Pulmonary artery endothelial cell (primary cell): ENCODE measurements around the gene DMRTB1. TPM values are rescaled to one million over a fixed set of nuclear protein-coding genes. Genes with fewer than 3 reads are reported as not detected.
A peak's percentile ranks its signal among the peaks of the same experiment; 100 is the strongest.

ENCODE experiments used
- DNase-seq: peaks from one replicate; pipeline ENCODE4 v3.0.0-alpha.2; 2011; ENCODE audit warnings: low read depth, low spot score
- total RNA-seq: library from RNA; depleted of rRNA; stranded (reverse); fragments of >200 nt; gene quantifications from 2 replicates; pipeline ENCODE4 v1.2.3, GENCODE V29; 2014

Gene DMRTB1
- total RNA-seq, 1 donor from 2014 or later = not detected

- DNase-seq = no peak
Measured at GRCh38 chr1:53462769-53463501, 3.7 kb downstream of the DMRTB1 start.

- no peak for DNase-seq
Measured at GRCh38 chr1:53463961-53464899, 5.0 kb downstream of the DMRTB1 start.

DNA sequence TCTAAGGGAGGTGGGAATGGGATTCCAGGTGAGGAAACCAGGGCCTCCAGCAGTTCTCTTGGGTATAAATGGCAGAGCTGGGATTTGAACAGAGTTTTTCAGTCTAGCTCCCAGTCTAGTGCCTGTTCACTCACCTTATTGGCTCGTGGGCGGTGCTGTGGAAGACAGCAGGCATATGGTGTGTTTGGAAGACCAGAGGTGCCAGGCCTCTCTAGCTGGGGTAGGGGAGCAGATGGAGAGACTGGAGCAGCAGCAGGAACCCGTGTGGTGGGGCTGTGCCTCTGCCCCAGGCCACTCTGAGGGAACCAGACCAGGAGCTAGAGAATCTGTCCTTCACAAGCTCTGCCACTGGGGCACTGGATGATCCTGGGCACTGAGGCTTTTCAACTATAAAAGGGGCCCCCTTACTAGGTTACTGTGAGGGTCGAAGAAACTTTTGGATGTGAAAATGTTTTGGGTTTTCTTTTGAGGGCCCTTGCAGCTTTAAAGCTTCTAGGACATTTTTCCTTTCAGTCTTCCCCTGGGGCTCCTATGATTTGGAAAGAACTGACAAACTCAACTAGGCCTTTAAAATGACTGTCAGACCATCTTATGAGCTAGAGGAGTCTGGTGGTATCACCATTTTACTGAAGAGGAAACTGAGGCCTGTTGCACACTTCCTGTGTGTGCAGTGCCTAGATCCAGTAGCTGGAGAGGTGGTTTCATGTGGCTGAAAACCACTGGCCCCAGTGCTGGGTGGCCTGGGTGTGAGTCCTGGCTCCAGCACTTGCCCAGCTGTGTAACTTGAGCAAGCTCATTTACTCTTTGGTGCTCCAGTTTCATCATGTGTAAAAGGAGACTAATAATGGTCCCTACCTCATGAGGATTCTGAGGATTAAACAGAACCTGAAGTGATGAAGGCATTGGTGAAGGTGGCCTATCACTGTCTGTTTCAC, 6.1 kb downstream of the DMRTB1 start:
- no peak for DNase-seq

GRCh38 chr1:53467391-53467790, 8.2 kb downstream of the DMRTB1 start:
- DNase-seq = no peak

DNA sequence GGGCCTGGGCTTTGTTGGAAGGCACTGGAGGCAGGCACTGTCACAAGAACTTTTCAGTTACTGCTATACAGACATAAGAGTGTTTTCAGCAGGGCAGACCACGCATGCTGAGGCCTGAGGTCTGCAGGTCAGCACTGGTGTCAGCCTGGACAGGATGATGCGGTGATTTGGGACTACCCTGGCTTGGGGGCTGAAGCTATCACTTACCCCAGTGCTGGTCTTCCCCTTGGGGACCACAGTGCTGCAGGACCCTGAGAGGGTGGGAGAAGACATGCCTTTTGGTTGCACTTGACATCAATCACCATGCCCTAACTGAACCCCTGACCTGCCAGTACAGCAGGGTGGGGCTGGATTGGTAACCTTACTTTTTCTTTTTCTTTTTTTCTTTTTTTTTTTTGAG, 9.2 kb downstream of the DMRTB1 start:
- no peak for DNase-seq

DNA sequence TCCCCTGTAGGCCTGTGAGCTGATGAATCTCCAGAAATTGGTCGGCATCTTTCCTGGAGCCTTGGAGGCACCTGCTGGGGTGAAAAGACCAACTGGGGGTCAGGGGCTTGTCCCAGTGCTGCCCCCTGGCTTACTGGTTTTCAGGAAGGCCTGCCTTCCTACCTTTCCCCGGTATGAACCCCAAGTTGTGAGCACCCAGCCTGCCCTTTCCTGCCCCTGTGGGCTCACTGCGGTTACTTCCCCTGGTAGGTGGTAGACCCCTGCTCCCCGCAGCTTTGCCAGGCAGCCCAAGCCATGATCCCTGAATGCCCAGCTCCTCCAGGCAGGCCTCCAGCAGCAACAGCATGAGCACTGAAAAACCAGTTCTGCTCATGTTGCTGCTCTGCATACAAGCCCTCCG, 10.2 kb downstream of the DMRTB1 start:
- no peak for DNase-seq

GRCh38 chr1:53470155-53470554, 11.0 kb downstream of the DMRTB1 start:
- DNase-seq = peak; percentile 5

GRCh38 chr1:53470584-53470983, 11.4 kb downstream of the DMRTB1 start:
- DNase-seq = no peak

GRCh38 chr1:53471000-53471399, 11.8 kb downstream of the DMRTB1 start:
- DNase-seq = no peak

DNA sequence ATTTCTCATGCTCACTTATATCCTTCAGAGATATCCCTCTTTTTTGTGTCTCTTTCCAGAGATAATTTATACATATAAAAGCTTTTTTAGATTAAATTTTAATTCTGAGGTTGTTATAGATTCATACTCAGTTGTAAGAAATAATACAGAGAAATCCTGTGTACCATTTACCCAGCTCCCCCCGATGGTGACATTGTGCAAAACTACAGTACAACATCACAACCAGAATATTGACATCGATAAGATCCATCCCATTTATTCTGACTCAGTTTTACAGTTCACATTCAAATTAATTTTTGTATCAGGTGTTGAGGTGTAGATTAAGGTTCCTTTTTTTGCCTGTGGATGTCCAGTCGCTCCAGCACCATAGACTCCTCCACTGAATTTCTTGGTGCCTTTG, 14.3 kb downstream of the DMRTB1 start:
- no peak for DNase-seq

- DNase-seq = no peak
Measured at GRCh38 chr1:53475664-53476063, 16.5 kb downstream of the DMRTB1 start.

- no peak for DNase-seq
Measured at GRCh38 chr1:53476579-53476978, 17.4 kb downstream of the DMRTB1 start.

DNA sequence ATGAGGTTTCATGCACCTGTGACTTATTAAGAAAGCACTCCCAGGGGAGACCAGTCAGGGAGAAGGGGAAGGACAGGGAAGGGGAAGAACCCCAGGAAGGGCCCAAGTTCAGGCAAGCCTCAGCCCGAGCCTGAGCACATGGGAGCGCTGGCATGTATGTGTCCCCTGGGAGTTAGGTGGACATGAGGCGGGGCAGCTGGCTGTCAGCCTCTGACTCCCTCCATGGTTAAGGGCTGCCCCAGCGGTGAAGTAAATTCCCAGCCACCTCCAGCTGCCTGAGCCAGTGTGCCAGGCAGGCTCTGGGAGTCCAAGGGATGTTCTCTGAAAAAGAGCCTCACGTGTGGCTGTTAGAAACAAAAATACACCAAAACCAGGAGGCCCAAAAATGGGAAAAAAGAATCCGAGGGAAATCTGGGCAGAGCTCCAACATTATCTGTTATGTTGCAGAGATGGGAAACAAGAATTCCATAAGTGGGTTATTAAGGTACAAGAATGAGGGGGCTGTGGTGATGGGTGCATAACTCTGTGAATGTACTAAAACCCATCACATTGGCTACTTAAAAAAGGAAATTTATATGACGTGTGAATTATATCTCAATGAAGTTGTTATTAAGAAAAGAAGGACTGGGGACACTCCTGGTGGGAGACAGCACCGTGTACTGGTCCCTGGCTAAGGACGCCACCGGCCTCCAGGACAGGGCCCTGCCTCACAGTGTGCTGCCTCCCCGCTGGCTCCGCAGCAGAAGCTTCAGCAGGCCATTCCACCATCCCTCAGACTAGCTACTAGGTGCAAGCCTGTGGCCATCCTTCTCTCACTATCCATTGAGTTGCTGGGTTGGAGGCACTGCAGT, 18.7 kb downstream of the DMRTB1 start:
- no peak for DNase-seq

- no peak for DNase-seq
Measured at GRCh38 chr1:53478502-53478818, 19.3 kb downstream of the DMRTB1 start.

- DNase-seq = no peak
Measured at GRCh38 chr1:53480678-53481077, 21.5 kb downstream of the DMRTB1 start.

DNA sequence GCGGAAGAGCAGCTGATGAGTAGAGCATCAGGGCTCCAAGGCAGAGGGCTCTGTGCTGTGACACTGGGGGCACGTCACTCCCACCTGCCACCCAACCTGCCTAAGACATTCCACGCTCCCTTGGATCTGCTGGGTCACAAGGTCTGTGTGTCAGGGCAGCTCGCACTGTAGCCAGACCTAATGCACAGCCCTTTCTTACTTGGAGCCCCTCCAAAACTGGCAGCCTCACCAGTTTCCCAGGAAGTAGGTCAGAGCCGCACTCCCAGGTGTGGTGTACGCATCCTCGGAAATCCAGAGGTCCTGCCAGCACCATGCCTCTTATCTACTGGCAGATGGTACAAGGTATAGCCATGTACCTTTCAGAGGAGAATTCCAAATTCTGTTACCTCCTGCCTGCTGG, 22.3 kb downstream of the DMRTB1 start:
- DNase-seq = no peak

GRCh38 chr1:53482441-53483153, 23.4 kb downstream of the DMRTB1 start:
- DNase-seq = no peak

DNA sequence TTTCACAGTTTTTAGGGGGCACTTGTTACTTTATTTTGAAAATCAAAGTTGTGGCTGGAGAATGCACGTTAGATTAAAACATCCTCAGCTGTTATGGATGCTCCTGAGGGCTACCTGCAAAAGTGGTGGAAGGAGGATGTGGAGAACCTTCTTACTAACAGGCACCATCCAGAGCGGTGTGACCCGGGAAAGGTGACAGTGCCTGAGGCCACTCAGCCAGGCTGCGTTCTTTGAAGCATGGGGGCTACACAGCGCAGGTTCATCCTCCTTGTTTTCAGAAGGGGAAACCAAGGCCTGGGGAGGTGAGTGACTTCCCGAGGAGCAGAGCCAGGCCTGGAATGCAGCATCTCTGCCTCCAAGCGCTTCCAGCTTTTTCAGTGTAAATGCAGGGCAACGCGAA, 24.0 kb downstream of the DMRTB1 start:
- DNase-seq = no peak

- no peak for DNase-seq
Measured at GRCh38 chr1:53483656-53484055, 24.5 kb downstream of the DMRTB1 start.
